Neural cell (in vitro differentiated cells): Measurements from ENCODE around the gene RPL22. TPM values are rescaled to one million over a fixed set of nuclear protein-coding genes. Genes with fewer than 3 reads are reported as not detected.

Experiments
- H2AFZ ChIP-seq: fragments of 200-600, 300-800 bp; sonication (generic), shearing (Covaris generic); 2 replicates; pipeline ENCODE4 v1.6.0; 2014; ENCODE audit warnings: low read depth, mild to moderate bottlenecking, antibody characterized with exemption, low read length, moderate library complexity
- H3F3A ChIP-seq: fragments of 200-600 bp; shearing (Covaris generic); 2 replicates; pipeline ENCODE4 v1.6.1; 2016; ENCODE audit warnings: mild to moderate bottlenecking, moderate library complexity, mixed read lengths, antibody characterized with exemption, low read length; ENCODE audit not compliant: insufficient read depth, poor library complexity, severe bottlenecking
- H3K27ac ChIP-seq: fragments of 200-600, 300-800 bp; sonication (generic), shearing (Covaris generic); 2 replicates; pipeline ENCODE4 v1.5.1; 2014; ENCODE audit warnings: mild to moderate bottlenecking, low read length, moderate library complexity
- H3K27me3 ChIP-seq: fragments of 300-800, 200-600 bp; sonication (generic), shearing (Covaris generic); 2 replicates; pipeline ENCODE4 v1.6.0; 2014; ENCODE audit warnings: mild to moderate bottlenecking, low read depth, low read length, moderate library complexity; ENCODE audit not compliant: insufficient read depth
- H3K36me3 ChIP-seq: fragments of 300-800, 200-600 bp; sonication (generic), shearing (Covaris generic); 2 replicates; pipeline ENCODE4 v1.5.1; 2014; ENCODE audit warnings: mild to moderate bottlenecking, antibody characterized with exemption, low read length, moderate library complexity; ENCODE audit not compliant: insufficient read depth
- H3K4me2 ChIP-seq: fragments of 300-800, 200-600 bp; sonication (generic), shearing (Covaris generic); 2 replicates; pipeline ENCODE4 v1.6.0; 2014; ENCODE audit warnings: mild to moderate bottlenecking, low read length
- H3K4me3 ChIP-seq: fragments of 300-800, 200-600 bp; sonication (generic), shearing (Covaris generic); 2 replicates; pipeline ENCODE4 v1.5.1; 2014; ENCODE audit warnings: mild to moderate bottlenecking, low read length, moderate library complexity
- H3K79me2 ChIP-seq: fragments of 200-600 bp; shearing (Covaris generic); replicated peaks from 2 replicates; pipeline ENCODE4 v1.6.0; 2014; ENCODE audit warnings: mild to moderate bottlenecking, low read length, moderate library complexity; ENCODE audit not compliant: insufficient read depth
- H3K9ac ChIP-seq: fragments of 300-800, 200-600 bp; sonication (generic), shearing (Covaris generic); 2 replicates; pipeline ENCODE4 v1.6.1; 2016; ENCODE audit warnings: mild to moderate bottlenecking, low read length, mixed read lengths
- H3K9me2 ChIP-seq: fragments of 200-600 bp; shearing (Covaris generic); 2 replicates; pipeline ENCODE4 v1.6.1; 2016; ENCODE audit warnings: mild to moderate bottlenecking, low read length, mixed read lengths; ENCODE audit not compliant: insufficient read depth
- H3K9me3 ChIP-seq: fragments of 200-600, 300-800 bp; sonication (generic), shearing (Covaris generic); 2 replicates; pipeline ENCODE4 v1.6.1; 2016; ENCODE audit warnings: mild to moderate bottlenecking, mixed run types, low read length, moderate library complexity, mixed read lengths
- H4K20me1 ChIP-seq: fragments of 200-600 bp; shearing (Covaris generic); 2 replicates; pipeline ENCODE4 v1.6.1; 2016; ENCODE audit warnings: mild to moderate bottlenecking, mixed run types; ENCODE audit not compliant: insufficient read depth
- EP300 ChIP-seq: fragments of 450-650 bp; conservative IDR thresholded peaks from 2 replicates; pipeline ENCODE4 v1.6.1; 2014; ENCODE audit warnings: antibody characterized with exemption, mild to moderate bottlenecking, moderate library complexity; ENCODE audit not compliant: poor library complexity, severe bottlenecking
- EZH2 ChIP-seq: fragments of 200-600, 300-800 bp; shearing (Covaris generic), sonication (generic); IDR thresholded peaks from 2 replicates; pipeline ENCODE4 v1.6.1; 2014; ENCODE audit warnings: antibody characterized with exemption, low read length, borderline replicate concordance, mild to moderate bottlenecking; ENCODE audit not compliant: insufficient read depth, poor library complexity, severe bottlenecking
- MXI1 ChIP-seq: fragments of 450-650 bp; conservative IDR thresholded peaks from 2 replicates; pipeline ENCODE4 v1.6.1; 2014; ENCODE audit warnings: antibody characterized with exemption, mild to moderate bottlenecking; ENCODE audit not compliant: poor library complexity, severe bottlenecking
- POLR2AphosphoS5 ChIP-seq: IDR thresholded peaks from 2 replicates; pipeline ENCODE4 v1.6.1; 2012
- RAD21 ChIP-seq: fragments of 450-650 bp; conservative IDR thresholded peaks from 2 replicates; pipeline ENCODE4 v1.6.1; 2014; ENCODE audit warnings: antibody characterized with exemption, mild to moderate bottlenecking, moderate library complexity
- SMC3 ChIP-seq: fragments of 450-650 bp; conservative IDR thresholded peaks from 2 replicates; pipeline ENCODE4 v1.6.1; 2014; ENCODE audit warnings: antibody characterized with exemption, mild to moderate bottlenecking, moderate library complexity; ENCODE audit not compliant: poor library complexity
- TAF1 ChIP-seq: IDR thresholded peaks from 2 replicates; pipeline ENCODE4 v1.6.1; 2012; ENCODE audit warnings: low read depth
- polyA plus RNA-seq: library from polyadenylated mRNA; depleted of rRNA; stranded (reverse); fragments of >200 nt; gene quantifications from 2 replicates; pipeline ENCODE4 v1.2.3, GENCODE V29; 2014
- TF ChIP-seq, protein P1 (sequence below): fragments of 450-650 bp; IDR thresholded peaks from 2 replicates; pipeline ENCODE4 v1.5.1; 2014; ENCODE audit warnings: antibody characterized with exemption, mild to moderate bottlenecking, moderate library complexity; ENCODE audit not compliant: poor library complexity, severe bottlenecking
- TF ChIP-seq, protein P2 (sequence below): IDR thresholded peaks from 2 replicates; pipeline ENCODE4 v1.6.1; 2012; ENCODE audit warnings: borderline replicate concordance

The RPL22 gene
- polyA plus RNA-seq, 1 donor from 2014 or later: 294 TPM

DNA sequence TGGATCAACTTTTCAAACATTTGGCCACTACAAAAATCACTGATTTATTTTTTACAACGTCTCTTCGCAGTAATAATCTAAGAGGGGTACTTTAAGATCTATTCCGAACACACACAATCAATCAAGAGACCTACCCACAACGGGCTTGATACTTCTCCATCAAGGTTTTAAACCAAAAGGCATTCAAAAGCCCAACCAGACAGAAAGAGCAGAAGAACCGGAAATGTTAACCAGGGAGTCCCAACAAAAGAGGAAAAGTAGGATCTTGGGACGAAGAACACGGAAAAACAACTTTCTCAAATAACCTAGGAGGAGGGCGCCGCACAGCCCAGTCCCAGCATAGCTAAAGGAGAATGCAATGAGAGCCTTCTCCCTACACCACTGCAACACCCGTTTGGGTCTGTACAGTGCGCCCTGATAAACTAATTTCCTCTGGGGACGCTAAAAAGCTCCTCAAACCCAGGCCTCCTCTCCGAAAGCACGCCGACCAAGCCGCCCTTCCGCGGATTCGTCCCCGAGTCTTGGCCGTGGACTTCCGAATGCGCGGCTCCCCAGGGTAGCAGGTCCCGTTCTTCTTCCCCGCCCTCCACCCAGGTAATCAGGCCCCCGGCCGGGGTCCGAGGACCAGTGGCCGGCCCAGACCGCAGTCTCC, 623 bp downstream of the RPL22 start:
- H3K36me3 ChIP-seq: no peaks in the 10 kb centered on the region
- no peaks in the 10 kb centered on the region for H3K9me3 ChIP-seq
- H3K4me2 ChIP-seq: peak overlapping the region; percentile 98
- H3K4me3 ChIP-seq: peak overlapping the region; percentile 94
- H2AFZ ChIP-seq: peak overlapping the region; percentile 48
- H3K9me2 ChIP-seq: no peaks in the 10 kb centered on the region
- TF ChIP-seq, protein P1, sequence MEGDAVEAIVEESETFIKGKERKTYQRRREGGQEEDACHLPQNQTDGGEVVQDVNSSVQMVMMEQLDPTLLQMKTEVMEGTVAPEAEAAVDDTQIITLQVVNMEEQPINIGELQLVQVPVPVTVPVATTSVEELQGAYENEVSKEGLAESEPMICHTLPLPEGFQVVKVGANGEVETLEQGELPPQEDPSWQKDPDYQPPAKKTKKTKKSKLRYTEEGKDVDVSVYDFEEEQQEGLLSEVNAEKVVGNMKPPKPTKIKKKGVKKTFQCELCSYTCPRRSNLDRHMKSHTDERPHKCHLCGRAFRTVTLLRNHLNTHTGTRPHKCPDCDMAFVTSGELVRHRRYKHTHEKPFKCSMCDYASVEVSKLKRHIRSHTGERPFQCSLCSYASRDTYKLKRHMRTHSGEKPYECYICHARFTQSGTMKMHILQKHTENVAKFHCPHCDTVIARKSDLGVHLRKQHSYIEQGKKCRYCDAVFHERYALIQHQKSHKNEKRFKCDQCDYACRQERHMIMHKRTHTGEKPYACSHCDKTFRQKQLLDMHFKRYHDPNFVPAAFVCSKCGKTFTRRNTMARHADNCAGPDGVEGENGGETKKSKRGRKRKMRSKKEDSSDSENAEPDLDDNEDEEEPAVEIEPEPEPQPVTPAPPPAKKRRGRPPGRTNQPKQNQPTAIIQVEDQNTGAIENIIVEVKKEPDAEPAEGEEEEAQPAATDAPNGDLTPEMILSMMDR: no peak
- TF ChIP-seq SMC3 (no peak), TAF1 (no peak), RAD21 (no peak), MXI1 (no peak), EZH2 (no peak)
- H4K20me1 ChIP-seq: no peaks in the 10 kb centered on the region
- H3K27me3 ChIP-seq: no peaks in the 10 kb centered on the region
- peaks cover 21% of the 10 kb centered on the region for H3K79me2 ChIP-seq
- H3K9ac ChIP-seq: peak overlapping the region; percentile 89
- no peaks in the 10 kb centered on the region for H3F3A ChIP-seq
- peak overlapping the region; percentile 67 for H3K27ac ChIP-seq

DNA sequence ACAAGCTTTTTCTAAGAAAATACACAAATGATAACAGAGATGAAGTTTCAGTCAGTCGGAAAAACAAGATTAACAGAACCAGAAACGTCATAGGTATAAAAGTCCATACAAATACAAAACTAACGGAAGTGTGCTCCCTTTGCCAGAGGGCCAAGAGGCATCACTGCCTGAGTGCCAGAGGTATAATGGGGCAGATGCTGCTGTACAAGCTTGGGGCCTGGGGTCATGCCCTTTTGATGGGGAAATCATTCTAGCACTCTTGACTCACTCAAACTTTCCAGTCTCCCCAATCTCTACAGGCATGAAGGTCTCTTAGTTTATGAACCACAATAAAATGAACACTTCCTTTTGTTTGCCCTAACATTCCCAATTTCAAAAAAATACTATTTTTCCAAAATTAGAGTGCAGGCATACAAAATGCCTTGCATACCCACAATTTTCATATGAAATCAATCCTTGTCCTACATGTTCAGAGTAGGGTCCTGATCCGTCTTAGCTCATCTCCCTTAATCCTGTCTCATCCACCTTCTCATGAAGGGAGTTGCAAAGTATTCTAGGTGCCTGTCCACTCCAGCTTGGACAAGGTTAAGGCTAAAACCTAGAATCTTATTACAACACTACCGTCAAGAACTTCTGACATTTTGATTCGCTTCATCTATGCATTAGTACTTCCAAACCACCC, 1.5 kb downstream of the RPL22 start:
- Histone ChIP-seq H3K4me2 (peak overlapping the region; percentile 98), H3K9me3 (no peaks in the 10 kb centered on the region), H2AFZ (no peak overlapping the region), H4K20me1 (no peaks in the 10 kb centered on the region), H3K36me3 (no peaks in the 10 kb centered on the region), H3K9ac (peak overlapping the region; percentile 89), H3F3A (no peaks in the 10 kb centered on the region), H3K27ac (no peak overlapping the region), H3K79me2 (peaks cover 21% of the 10 kb centered on the region), H3K4me3 (peak overlapping the region; percentile 94), H3K27me3 (no peaks in the 10 kb centered on the region), H3K9me2 (no peaks in the 10 kb centered on the region)
- no peak for TF ChIP-seq EZH2
- no peak for TF ChIP-seq EP300
- no peak for TF ChIP-seq RAD21
- no peak for TF ChIP-seq MXI1
- TF ChIP-seq SMC3: no peak
- no peak for TF ChIP-seq TAF1
- TF ChIP-seq, protein P2, sequence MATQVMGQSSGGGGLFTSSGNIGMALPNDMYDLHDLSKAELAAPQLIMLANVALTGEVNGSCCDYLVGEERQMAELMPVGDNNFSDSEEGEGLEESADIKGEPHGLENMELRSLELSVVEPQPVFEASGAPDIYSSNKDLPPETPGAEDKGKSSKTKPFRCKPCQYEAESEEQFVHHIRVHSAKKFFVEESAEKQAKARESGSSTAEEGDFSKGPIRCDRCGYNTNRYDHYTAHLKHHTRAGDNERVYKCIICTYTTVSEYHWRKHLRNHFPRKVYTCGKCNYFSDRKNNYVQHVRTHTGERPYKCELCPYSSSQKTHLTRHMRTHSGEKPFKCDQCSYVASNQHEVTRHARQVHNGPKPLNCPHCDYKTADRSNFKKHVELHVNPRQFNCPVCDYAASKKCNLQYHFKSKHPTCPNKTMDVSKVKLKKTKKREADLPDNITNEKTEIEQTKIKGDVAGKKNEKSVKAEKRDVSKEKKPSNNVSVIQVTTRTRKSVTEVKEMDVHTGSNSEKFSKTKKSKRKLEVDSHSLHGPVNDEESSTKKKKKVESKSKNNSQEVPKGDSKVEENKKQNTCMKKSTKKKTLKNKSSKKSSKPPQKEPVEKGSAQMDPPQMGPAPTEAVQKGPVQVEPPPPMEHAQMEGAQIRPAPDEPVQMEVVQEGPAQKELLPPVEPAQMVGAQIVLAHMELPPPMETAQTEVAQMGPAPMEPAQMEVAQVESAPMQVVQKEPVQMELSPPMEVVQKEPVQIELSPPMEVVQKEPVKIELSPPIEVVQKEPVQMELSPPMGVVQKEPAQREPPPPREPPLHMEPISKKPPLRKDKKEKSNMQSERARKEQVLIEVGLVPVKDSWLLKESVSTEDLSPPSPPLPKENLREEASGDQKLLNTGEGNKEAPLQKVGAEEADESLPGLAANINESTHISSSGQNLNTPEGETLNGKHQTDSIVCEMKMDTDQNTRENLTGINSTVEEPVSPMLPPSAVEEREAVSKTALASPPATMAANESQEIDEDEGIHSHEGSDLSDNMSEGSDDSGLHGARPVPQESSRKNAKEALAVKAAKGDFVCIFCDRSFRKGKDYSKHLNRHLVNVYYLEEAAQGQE: no peak
- TF ChIP-seq POLR2AphosphoS5: no peak
- TF ChIP-seq, protein P1: no peak
